ENCODE measurements around the gene PARD3.
"Not testable (repeated sequence)": the region's sequence is repeated elsewhere in the genome, so short reads cannot be mapped to it uniquely, and the experiment has no call there.

The PARD3 gene

GRCh38 chr10:34426538-34427157 is 388.4 kb downstream of the PARD3 start:
- not testable (repeated sequence) for DNase-seq (ENCODE audit: low read depth in 2 of 2)

- no peak for DNase-seq (ENCODE audit: low read depth in 2 of 2)
Observed at GRCh38 chr10:34426041-34426440, 389.1 kb downstream of the PARD3 start.

GRCh38 chr10:34423673-34424625 is 391.1 kb downstream of the PARD3 start:
- DNase-seq (ENCODE audit: low read depth in 2 of 2), result no peak

GRCh38 chr10:34420795-34421194 is 394.3 kb downstream of the PARD3 start:
- DNase-seq (ENCODE audit: low read depth in 2 of 2), result no peak

- DNase-seq (ENCODE audit: low read depth in 2 of 2), result no peak
Observed at GRCh38 chr10:34420273-34420672, 394.8 kb downstream of the PARD3 start.

GRCh38 chr10:34415039-34415438 is 400.1 kb downstream of the PARD3 start:
- no peak for DNase-seq (ENCODE audit: low read depth in 2 of 2)

- DNase-seq (ENCODE audit: low read depth in 2 of 2), result no peak
Observed at GRCh38 chr10:34413756-34414587, 401.1 kb downstream of the PARD3 start.

- no peak for DNase-seq (ENCODE audit: low read depth in 2 of 2)
Observed at GRCh38 chr10:34413214-34413613, 401.9 kb downstream of the PARD3 start.

- no peak for DNase-seq (ENCODE audit: low read depth in 2 of 2)
Observed at GRCh38 chr10:34408956-34409355, 406.1 kb downstream of the PARD3 start.

GRCh38 chr10:34408381-34408780 is 406.7 kb downstream of the PARD3 start:
- no peak for DNase-seq (ENCODE audit: low read depth in 2 of 2)

GRCh38 chr10:34407324-34407805 is 407.7 kb downstream of the PARD3 start:
- no peak for DNase-seq (ENCODE audit: low read depth in 2 of 2)

GRCh38 chr10:34406463-34407323 is 408.4 kb downstream of the PARD3 start:
- no peak for DNase-seq (ENCODE audit: low read depth in 2 of 2)

GRCh38 chr10:34405611-34406462 is 409.3 kb downstream of the PARD3 start:
- no peak for DNase-seq (ENCODE audit: low read depth in 2 of 2)

- no peak for DNase-seq (ENCODE audit: low read depth in 2 of 2)
Observed at GRCh38 chr10:34403512-34403911, 411.6 kb downstream of the PARD3 start.

GRCh38 chr10:34400075-34400474 is 415.0 kb downstream of the PARD3 start:
- no peak for DNase-seq (ENCODE audit: low read depth in 2 of 2)

GRCh38 chr10:34399013-34399412 is 416.1 kb downstream of the PARD3 start:
- no peak for DNase-seq (ENCODE audit: low read depth in 2 of 2)

GRCh38 chr10:34397324-34397723 is 417.8 kb downstream of the PARD3 start:
- DNase-seq (ENCODE audit: low read depth in 2 of 2), result no peak

GRCh38 chr10:34396663-34397062 is 418.4 kb downstream of the PARD3 start:
- no peak for DNase-seq (ENCODE audit: low read depth in 2 of 2)

- no peak for DNase-seq (ENCODE audit: low read depth in 2 of 2)
Observed at GRCh38 chr10:34392641-34393170, 422.4 kb downstream of the PARD3 start.

GRCh38 chr10:34391168-34391567 is 423.9 kb downstream of the PARD3 start:
- DNase-seq (ENCODE audit: low read depth in 2 of 2), result not testable (repeated sequence)
